ENCODE results near the gene SH3BGRL2. TPM values are rescaled to one million over a fixed set of nuclear protein-coding genes. Genes with fewer than 3 reads are reported as not detected.
A peak's percentile ranks its signal among the peaks of the same experiment; 100 is the strongest.

Gene SH3BGRL2
- total RNA-seq, 2 donors from 2014 or later = 95.4 to 145 TPM

GRCh38 chr6:79640146-79641111 lies 9.3 kb downstream of the SH3BGRL2 start:
- no peak overlapping the region for H3K9ac ChIP-seq (ENCODE audit: low read depth in 2 of 2, low read length in 2 of 2)
- TF ChIP-seq CTCF (IDR thresholded peaks at IDR 0.05) = no peak
- no peak for DNase-seq
- H3K27me3 ChIP-seq = no peaks in the 10 kb centered on the region
- H3K9me3 ChIP-seq = no peaks in the 10 kb centered on the region
- no peak overlapping the region for H3K27ac ChIP-seq
- intact Hi-C loops (cut with DNase I) = no loop called here
- no peaks in the 10 kb centered on the region for H3K36me3 ChIP-seq
- no peaks in the 10 kb centered on the region for H3K4me1 ChIP-seq
- no peak overlapping the region for H3K4me3 ChIP-seq

- no peak overlapping the region for H3K27ac ChIP-seq
- no peaks in the 10 kb centered on the region for H3K9me3 ChIP-seq
- H3K9ac ChIP-seq (ENCODE audit: low read depth in 2 of 2, low read length in 2 of 2) = no peak overlapping the region
- DNase-seq = no peak
- H3K27me3 ChIP-seq = no peaks in the 10 kb centered on the region
- H3K4me3 ChIP-seq = no peak overlapping the region
- intact Hi-C loops (cut with DNase I) = no loop called here
- no peak for TF ChIP-seq CTCF (IDR thresholded peaks at IDR 0.05)
- H3K4me1 ChIP-seq = no peaks in the 10 kb centered on the region
- H3K36me3 ChIP-seq = no peaks in the 10 kb centered on the region
These were observed 14.9 kb downstream of the SH3BGRL2 start for GRCh38 chr6:79646006-79646405.

- intact Hi-C loops (cut with DNase I) = no loop called here
- H3K27me3 ChIP-seq = no peaks in the 10 kb centered on the region
- DNase-seq = no peak
- no peak overlapping the region for H3K4me3 ChIP-seq
- no peak for TF ChIP-seq CTCF (IDR thresholded peaks at IDR 0.05)
- H3K27ac ChIP-seq = no peak overlapping the region
- no peaks in the 10 kb centered on the region for H3K9me3 ChIP-seq
- no peaks in the 10 kb centered on the region for H3K4me1 ChIP-seq
- H3K36me3 ChIP-seq = no peaks in the 10 kb centered on the region
- no peak overlapping the region for H3K9ac ChIP-seq (ENCODE audit: low read depth in 2 of 2, low read length in 2 of 2)
These were observed 15.4 kb downstream of the SH3BGRL2 start for GRCh38 chr6:79646561-79646960.

GRCh38 chr6:79647741-79648140 lies 16.6 kb downstream of the SH3BGRL2 start:
- H3K9ac ChIP-seq (ENCODE audit: low read depth in 2 of 2, low read length in 2 of 2) = no peak overlapping the region
- DNase-seq = no peak
- H3K27ac ChIP-seq = no peak overlapping the region
- no peaks in the 10 kb centered on the region for H3K36me3 ChIP-seq
- H3K4me3 ChIP-seq = no peak overlapping the region
- no peaks in the 10 kb centered on the region for H3K9me3 ChIP-seq
- no peaks in the 10 kb centered on the region for H3K27me3 ChIP-seq
- intact Hi-C loops (cut with DNase I) = no loop called here
- no peaks in the 10 kb centered on the region for H3K4me1 ChIP-seq
- TF ChIP-seq CTCF (IDR thresholded peaks at IDR 0.05) = no peak

- Histone ChIP-seq H3K36me3 (no peaks in the 10 kb centered on the region), H3K9ac (ENCODE audit: low read depth in 2 of 2, low read length in 2 of 2) (no peak overlapping the region), H3K4me3 (no peak overlapping the region), H3K27ac (peak overlapping the region; percentile 46), H3K4me1 (no peaks in the 10 kb centered on the region), H3K27me3 (no peaks in the 10 kb centered on the region), H3K9me3 (no peaks in the 10 kb centered on the region)
- TF ChIP-seq CTCF (IDR thresholded peaks at IDR 0.05) = no peak
- intact Hi-C loops (cut with DNase I) = no loop called here
- DNase-seq = peak; percentile 34
These were observed 17.2 kb downstream of the SH3BGRL2 start for GRCh38 chr6:79648328-79648727.

Measured in colonic mucosa (tissue), 4 donors.